Heart left ventricle (tissue), 13 donors: ENCODE data around the gene SERPINF2.

Source experiments
- POLR2A ChIP-seq, 2 donors: fragments of 450-650 bp; IDR thresholded peaks; one replicate each; pipeline ENCODE4 v1.6.1; 2017; ENCODE audit warnings: antibody characterized with exemption in 2 of 2, mild to moderate bottlenecking in 2 of 2, moderate library complexity in 2 of 2
- TF ChIP-seq, protein P1 (sequence below), 12 donors: fragments of 200-600 bp; sonication (generic) in 4 of 12; IDR thresholded peaks; one replicate each; pipeline versions ENCODE4 v1.5.0 to v1.8.0; 2018 to 2022; ENCODE audit warnings: antibody characterized with exemption in 12 of 12, mild to moderate bottlenecking in 5 of 12
- donor health status: ischemic (EF 13 %, LVEDD 7.1; RV severe dilation, severe dysfunction).
- donor health status: DM: no; HTN: yes; CAD: no.
- donor health status: DM: no; HTN: no; CAD: no.
- donor health status: ischemic (EF 25% LVEDD 6.9; RV normal size, moderate dysfunction).
- donor health status: ischemic (EF 25% LVEDD 5.7; RV mildly dilated, moderate dysfunction).
- donor health status: ischemic (EF 35%, LVEDD 5.7; RV mildly dilated, moderate dysfunction).
- donor health status: nonischemic (EF 11% LVEDD 7.7; RV severe dilation, severe dysfunction).
- donor health status: DM: yes; HTN: yes; CAD: no.
- donor health status: PGD.
- donor health status: ischemic (EF 29% LVEDD 5.4; RV normal size, mild dysfunction).
- donor health status: nonischemic (EF 23%, LVEDD 6.1; RV moderate dilation, normal function).

DNA sequence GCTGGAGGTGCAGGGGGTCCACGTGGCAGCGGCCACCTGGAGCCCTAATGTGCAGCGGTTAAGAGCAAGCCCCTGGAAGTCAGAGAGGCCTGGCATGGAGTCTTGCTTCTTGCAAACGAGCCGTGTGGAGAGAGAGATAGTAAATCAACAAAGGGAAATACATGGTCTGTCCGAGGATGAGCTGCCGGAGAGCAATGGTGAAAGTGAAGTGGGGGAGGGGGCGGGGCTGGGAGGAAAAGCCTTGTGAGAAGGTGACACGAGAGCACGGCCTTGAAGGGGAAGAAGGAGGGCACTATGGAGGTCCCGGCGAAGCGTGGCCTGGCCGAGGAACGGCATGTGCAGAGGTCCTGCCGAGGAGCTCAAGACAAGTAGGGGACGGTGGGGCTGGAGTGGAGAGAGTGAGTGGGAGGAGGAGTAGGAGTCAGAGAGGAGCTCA, 13.2 kb downstream of the SERPINF2 start:
- TF ChIP-seq, protein P1, sequence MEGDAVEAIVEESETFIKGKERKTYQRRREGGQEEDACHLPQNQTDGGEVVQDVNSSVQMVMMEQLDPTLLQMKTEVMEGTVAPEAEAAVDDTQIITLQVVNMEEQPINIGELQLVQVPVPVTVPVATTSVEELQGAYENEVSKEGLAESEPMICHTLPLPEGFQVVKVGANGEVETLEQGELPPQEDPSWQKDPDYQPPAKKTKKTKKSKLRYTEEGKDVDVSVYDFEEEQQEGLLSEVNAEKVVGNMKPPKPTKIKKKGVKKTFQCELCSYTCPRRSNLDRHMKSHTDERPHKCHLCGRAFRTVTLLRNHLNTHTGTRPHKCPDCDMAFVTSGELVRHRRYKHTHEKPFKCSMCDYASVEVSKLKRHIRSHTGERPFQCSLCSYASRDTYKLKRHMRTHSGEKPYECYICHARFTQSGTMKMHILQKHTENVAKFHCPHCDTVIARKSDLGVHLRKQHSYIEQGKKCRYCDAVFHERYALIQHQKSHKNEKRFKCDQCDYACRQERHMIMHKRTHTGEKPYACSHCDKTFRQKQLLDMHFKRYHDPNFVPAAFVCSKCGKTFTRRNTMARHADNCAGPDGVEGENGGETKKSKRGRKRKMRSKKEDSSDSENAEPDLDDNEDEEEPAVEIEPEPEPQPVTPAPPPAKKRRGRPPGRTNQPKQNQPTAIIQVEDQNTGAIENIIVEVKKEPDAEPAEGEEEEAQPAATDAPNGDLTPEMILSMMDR (IDR thresholded peaks at IDR 0.05): no peak
- TF ChIP-seq POLR2A (IDR thresholded peaks at IDR 0.05): no peak
